ENCODE results near the gene PTK7. TPM values are rescaled to one million over a fixed set of nuclear protein-coding genes. Genes with fewer than 3 reads are reported as not detected.

Gene PTK7
- total RNA-seq, 1 experiment from 2014 or later: 165 TPM

DNA sequence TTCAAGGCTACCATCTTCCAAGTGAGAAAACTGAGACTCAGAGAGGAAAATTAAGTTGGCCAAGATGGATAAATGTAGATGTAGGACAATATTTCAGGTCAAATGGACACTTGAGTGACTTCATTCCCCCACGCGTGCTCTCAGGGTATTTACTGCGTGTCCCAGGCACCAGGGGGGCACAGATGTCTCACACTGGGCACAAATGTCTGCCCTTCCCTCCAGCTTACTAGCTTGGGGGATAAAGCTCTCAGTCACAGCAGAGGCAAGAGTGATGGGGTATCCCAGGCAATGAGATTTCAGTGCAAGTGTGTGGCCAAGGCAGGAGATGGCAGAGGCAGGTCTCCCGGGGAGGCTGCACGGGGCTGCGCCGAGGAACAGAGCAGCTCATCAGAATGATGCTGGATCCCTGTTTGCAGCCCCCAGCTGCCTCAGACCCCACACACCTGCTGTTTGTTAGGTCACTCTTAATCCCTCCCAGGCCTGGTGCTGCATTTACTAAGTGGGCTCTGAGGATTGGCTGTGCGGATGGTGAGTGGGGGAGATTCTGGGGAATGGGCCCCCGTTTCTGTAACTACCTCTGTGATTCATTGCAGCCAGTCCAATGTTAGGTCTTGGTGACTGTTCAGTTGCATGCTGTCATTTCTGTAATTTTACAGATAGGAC lies 44.1 kb downstream of the PTK7 start:
- ATAC-seq (no peak), DNase-seq (ENCODE audit: low spot score) (no peak)
- no peaks in the 10 kb centered on the region for H3K27me3 Mint-ChIP-seq (ENCODE audit: low read depth)
- H3K27ac Mint-ChIP-seq: no peak overlapping the region
- H3K36me3 Mint-ChIP-seq: no peaks in the 10 kb centered on the region
- ChIA-PET POLR2A (interaction anchor here (0.6 kb wide), 1 partner anchor 41 kb away, joined by 4 read pairs; no protein-coding TSS in a partner anchor), CTCF (interaction anchor here (0.6 to 2.2 kb wide), 3 partner anchors 10 to 24 kb away, joined by 4 to 10 read pairs (median 5); no protein-coding TSS in a partner anchor)
- H3K4me1 Mint-ChIP-seq: peaks cover 38% of the 10 kb centered on the region
- H3K4me3 Mint-ChIP-seq: no peak overlapping the region
- TF ChIP-seq, protein P1, sequence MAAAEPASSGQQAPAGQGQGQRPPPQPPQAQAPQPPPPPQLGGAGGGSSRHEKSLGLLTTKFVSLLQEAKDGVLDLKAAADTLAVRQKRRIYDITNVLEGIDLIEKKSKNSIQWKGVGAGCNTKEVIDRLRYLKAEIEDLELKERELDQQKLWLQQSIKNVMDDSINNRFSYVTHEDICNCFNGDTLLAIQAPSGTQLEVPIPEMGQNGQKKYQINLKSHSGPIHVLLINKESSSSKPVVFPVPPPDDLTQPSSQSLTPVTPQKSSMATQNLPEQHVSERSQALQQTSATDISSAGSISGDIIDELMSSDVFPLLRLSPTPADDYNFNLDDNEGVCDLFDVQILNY (CRISPR knock-in tag; IDR thresholded peaks at IDR 0.05): no peak
- TF ChIP-seq CBFB (CRISPR knock-in tag; IDR thresholded peaks at IDR 0.05; ENCODE audit: low read depth) (no peak), ZNF396 (CRISPR knock-in tag; IDR thresholded peaks at IDR 0.05; ENCODE audit: borderline replicate concordance) (no peak), ZNF671 (CRISPR knock-in tag; IDR thresholded peaks at IDR 0.05) (no peak), RORB (CRISPR knock-in tag; IDR thresholded peaks at IDR 0.05) (no peak)
- TF ChIP-seq, protein P2, sequence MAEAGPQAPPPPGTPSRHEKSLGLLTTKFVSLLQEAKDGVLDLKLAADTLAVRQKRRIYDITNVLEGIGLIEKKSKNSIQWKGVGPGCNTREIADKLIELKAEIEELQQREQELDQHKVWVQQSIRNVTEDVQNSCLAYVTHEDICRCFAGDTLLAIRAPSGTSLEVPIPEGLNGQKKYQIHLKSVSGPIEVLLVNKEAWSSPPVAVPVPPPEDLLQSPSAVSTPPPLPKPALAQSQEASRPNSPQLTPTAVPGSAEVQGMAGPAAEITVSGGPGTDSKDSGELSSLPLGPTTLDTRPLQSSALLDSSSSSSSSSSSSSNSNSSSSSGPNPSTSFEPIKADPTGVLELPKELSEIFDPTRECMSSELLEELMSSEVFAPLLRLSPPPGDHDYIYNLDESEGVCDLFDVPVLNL (CRISPR knock-in tag; IDR thresholded peaks at IDR 0.05; ENCODE audit: borderline replicate concordance, low read depth): no peak
- H3K9me3 Mint-ChIP-seq: no peaks in the 10 kb centered on the region

DNA sequence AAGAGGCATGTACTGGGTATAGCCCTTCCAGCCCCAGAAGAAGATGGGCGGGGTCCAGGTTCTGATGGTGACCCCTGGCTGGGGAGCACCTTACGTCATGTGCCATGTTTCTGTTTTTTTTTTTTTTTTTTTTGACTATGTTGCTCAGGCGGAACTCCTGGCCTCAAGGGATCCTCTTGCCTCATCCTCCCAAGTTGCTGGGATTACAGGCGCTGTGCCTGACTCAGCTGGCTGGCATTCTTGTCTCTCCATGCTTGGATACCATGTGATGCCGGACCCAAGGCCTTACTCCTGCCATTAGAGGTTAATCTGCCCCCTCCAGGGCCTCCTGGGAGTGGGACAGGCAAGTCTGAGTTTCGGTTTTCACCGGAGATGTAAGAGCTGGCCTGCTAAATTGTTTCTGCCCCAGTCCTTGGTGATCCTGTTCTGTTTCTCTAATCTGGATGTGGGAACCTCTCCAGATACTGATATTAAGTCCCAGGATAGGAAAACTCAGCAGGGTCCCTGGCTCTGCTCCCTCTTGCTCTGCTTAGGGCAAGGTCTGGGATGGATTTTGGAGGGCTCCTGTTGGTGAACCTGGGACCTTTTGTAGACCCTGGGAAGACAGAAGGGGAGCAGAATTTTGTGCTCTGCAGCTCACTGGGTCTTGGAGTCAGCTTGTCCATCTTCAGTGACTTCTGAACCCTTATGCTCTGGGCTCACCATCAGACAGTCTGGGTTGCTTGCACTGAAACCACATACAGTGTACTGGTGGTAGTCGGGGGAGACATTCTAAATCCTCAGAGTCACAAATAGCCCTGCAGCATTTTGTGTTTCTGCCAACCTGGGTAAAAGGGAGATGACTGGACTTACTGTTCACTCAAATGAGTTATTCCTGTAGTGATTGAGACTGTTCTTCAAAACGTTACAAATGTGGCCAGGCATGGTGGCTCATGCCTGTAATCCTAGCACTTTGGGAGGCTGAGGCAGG lies 45.1 kb downstream of the PTK7 start:
- H3K4me3 Mint-ChIP-seq: no peak overlapping the region
- peaks cover 40% of the 10 kb centered on the region for H3K4me1 Mint-ChIP-seq
- ChIA-PET POLR2A (interaction anchor here (0.6 kb wide), 1 partner anchor 42 kb away, joined by 4 read pairs; no protein-coding TSS in a partner anchor), CTCF (interaction anchor here (0.6 to 2.2 kb wide), 3 partner anchors 9 to 45 kb away, joined by 3 to 10 read pairs (median 5); no protein-coding TSS in a partner anchor)
- TF ChIP-seq NFYB (CRISPR knock-in tag; conservative IDR thresholded peaks at IDR 0.05; ENCODE audit: low read depth): no peak
- TF ChIP-seq ZNF671 (CRISPR knock-in tag; IDR thresholded peaks at IDR 0.05): no peak
- TF ChIP-seq ZNF232 (CRISPR knock-in tag; IDR thresholded peaks at IDR 0.05): no peak
- no peaks in the 10 kb centered on the region for H3K27me3 Mint-ChIP-seq (ENCODE audit: low read depth)
- no peaks in the 10 kb centered on the region for H3K9me3 Mint-ChIP-seq
- ATAC-seq: peak; percentile 38
- peak overlapping the region; percentile 63 for H3K27ac Mint-ChIP-seq
- H3K36me3 Mint-ChIP-seq: no peaks in the 10 kb centered on the region
- DNase-seq (ENCODE audit: low spot score): no peak

GRCh38 chr6:43122146-43122545 lies 46.0 kb downstream of the PTK7 start:
- CTCF ChIA-PET: interaction anchor here (0.7 kb wide), 1 partner anchor 358 kb away, joined by 3 read pairs; no protein-coding TSS in a partner anchor
- Mint-ChIP-seq H3K4me1 (peaks cover 45% of the 10 kb centered on the region), H3K9me3 (no peaks in the 10 kb centered on the region), H3K36me3 (no peaks in the 10 kb centered on the region), H3K4me3 (no peak overlapping the region), H3K27ac (peak overlapping the region; percentile 63), H3K27me3 (ENCODE audit: low read depth) (no peaks in the 10 kb centered on the region)
- TF ChIP-seq ATF1 (CRISPR knock-in tag; IDR thresholded peaks at IDR 0.05): no peak
- no peak for ATAC-seq
- no peak for DNase-seq (ENCODE audit: low spot score)
- POLR2A ChIA-PET: no interaction called here

- peaks cover 45% of the 10 kb centered on the region for H3K4me1 Mint-ChIP-seq
- no peaks in the 10 kb centered on the region for H3K9me3 Mint-ChIP-seq
- DNase-seq (ENCODE audit: low spot score) (peak; percentile 39), ATAC-seq (peak; percentile 25)
- ChIA-PET POLR2A (interaction anchor here (0.6 kb wide), 1 partner anchor 25 kb away, joined by 3 read pairs; no protein-coding TSS in a partner anchor), CTCF (interaction anchor here (1.2 to 4.1 kb wide), 4 partner anchors 20 to 212 kb away, joined by 3 to 24 read pairs (median 5); partner anchors contain the start of gene PTK7)
- peak overlapping the region; percentile 89 for H3K27ac Mint-ChIP-seq
- H3K36me3 Mint-ChIP-seq: no peaks in the 10 kb centered on the region
- no peaks in the 10 kb centered on the region for H3K27me3 Mint-ChIP-seq (ENCODE audit: low read depth)
- H3K4me3 Mint-ChIP-seq: no peak overlapping the region
- no peak for TF ChIP-seq CTCF (IDR thresholded peaks at IDR 0.05)
- no peak for TF ChIP-seq MAX (CRISPR knock-in tag; IDR thresholded peaks at IDR 0.05)
- TF ChIP-seq, protein P3, sequence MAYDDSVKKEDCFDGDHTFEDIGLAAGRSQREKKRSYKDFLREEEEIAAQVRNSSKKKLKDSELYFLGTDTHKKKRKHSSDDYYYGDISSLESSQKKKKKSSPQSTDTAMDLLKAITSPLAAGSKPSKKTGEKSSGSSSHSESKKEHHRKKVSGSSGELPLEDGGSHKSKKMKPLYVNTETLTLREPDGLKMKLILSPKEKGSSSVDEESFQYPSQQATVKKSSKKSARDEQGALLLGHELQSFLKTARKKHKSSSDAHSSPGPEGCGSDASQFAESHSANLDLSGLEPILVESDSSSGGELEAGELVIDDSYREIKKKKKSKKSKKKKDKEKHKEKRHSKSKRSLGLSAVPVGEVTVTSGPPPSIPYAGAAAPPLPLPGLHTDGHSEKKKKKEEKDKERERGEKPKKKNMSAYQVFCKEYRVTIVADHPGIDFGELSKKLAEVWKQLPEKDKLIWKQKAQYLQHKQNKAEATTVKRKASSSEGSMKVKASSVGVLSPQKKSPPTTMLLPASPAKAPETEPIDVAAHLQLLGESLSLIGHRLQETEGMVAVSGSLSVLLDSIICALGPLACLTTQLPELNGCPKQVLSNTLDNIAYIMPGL (CRISPR knock-in tag; IDR thresholded peaks at IDR 0.05): no peak
- 0 out of 2 replicates have a peak, but pooled peaks have one; percentile 45 for TF ChIP-seq CBFB (CRISPR knock-in tag; IDR thresholded peaks at IDR 0.05; ENCODE audit: low read depth)
- TF ChIP-seq, protein P4, sequence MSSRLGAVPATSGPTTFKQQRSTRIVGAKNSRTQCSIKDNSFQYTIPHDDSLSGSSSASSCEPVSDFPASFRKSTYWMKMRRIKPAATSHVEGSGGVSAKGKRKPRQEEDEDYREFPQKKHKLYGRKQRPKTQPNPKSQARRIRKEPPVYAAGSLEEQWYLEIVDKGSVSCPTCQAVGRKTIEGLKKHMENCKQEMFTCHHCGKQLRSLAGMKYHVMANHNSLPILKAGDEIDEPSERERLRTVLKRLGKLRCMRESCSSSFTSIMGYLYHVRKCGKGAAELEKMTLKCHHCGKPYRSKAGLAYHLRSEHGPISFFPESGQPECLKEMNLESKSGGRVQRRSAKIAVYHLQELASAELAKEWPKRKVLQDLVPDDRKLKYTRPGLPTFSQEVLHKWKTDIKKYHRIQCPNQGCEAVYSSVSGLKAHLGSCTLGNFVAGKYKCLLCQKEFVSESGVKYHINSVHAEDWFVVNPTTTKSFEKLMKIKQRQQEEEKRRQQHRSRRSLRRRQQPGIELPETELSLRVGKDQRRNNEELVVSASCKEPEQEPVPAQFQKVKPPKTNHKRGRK (CRISPR knock-in tag; IDR thresholded peaks at IDR 0.05; ENCODE audit: borderline replicate concordance): no peak
Measured at GRCh38 chr6:43123461-43124314, 47.6 kb downstream of the PTK7 start.

All from WTC11 (cell line).